Chondrocyte (in vitro differentiated cells): ENCODE data around the gene SPSB4. TPM values are rescaled to one million over a fixed set of nuclear protein-coding genes. Genes with fewer than 3 reads are reported as not detected.
A peak's percentile ranks its signal among the peaks of the same experiment; 100 is the strongest.

Source experiments
- DNase-seq: peaks from one replicate; pipeline ENCODE4 v3.0.0; 2021; ENCODE audit warnings: mixed read lengths, low spot score
- H3K27ac Mint-ChIP-seq: one replicate; pipeline ENCODE4 v1.8.0; 2021; ENCODE audit warnings: mild to moderate bottlenecking, moderate library complexity, mixed read lengths; ENCODE audit not compliant: unreplicated experiment
- H3K27me3 Mint-ChIP-seq: 2 replicates; pipeline ENCODE4 v1.8.0; 2021; ENCODE audit warnings: low read depth, mixed read lengths
- H3K36me3 Mint-ChIP-seq: 2 replicates; pipeline ENCODE4 v1.8.0; 2021; ENCODE audit warnings: low read depth, mixed read lengths
- H3K4me1 Mint-ChIP-seq: 2 replicates; pipeline ENCODE4 v1.8.0; 2021; ENCODE audit warnings: low read depth, mild to moderate bottlenecking, mixed read lengths
- H3K4me3 Mint-ChIP-seq: one replicate; pipeline ENCODE4 v1.8.0; 2021; ENCODE audit warnings: mild to moderate bottlenecking, moderate library complexity, mixed read lengths; ENCODE audit not compliant: unreplicated experiment
- H3K9me3 Mint-ChIP-seq: 2 replicates; pipeline ENCODE4 v1.8.0; 2021; ENCODE audit warnings: low read depth, mixed read lengths
- CTCF ChIP-seq: fragments of 200-600 bp; sonication (generic); IDR thresholded peaks from 2 replicates; pipeline ENCODE4 v1.5.0; 2021; ENCODE audit warnings: antibody characterized with exemption, mild to moderate bottlenecking, moderate library complexity
- total RNA-seq: library from RNA; stranded (reverse); gene quantifications from 3 replicates; pipeline ENCODE4 v1.2.1, GENCODE V29; 2021

Gene SPSB4
- total RNA-seq, 1 donor from 2014 or later: 1.9 TPM

GRCh38 chr3:141127344-141128125 lies 76.4 kb downstream of the SPSB4 start:
- Mint-ChIP-seq H3K36me3 (peaks cover 3% of the 10 kb centered on the region), H3K9me3 (peaks cover 5% of the 10 kb centered on the region), H3K4me3 (no peak overlapping the region), H3K27me3 (no peaks in the 10 kb centered on the region), H3K27ac (no peak overlapping the region), H3K4me1 (peaks cover 5% of the 10 kb centered on the region)
- TF ChIP-seq CTCF: no peak
- peak; percentile 58 for DNase-seq

GRCh38 chr3:141128126-141128777 lies 77.1 kb downstream of the SPSB4 start:
- Mint-ChIP-seq H3K9me3 (peaks cover 8% of the 10 kb centered on the region), H3K4me3 (no peak overlapping the region), H3K27ac (no peak overlapping the region), H3K27me3 (no peaks in the 10 kb centered on the region), H3K36me3 (peaks cover 5% of the 10 kb centered on the region), H3K4me1 (peaks cover 5% of the 10 kb centered on the region)
- peak; percentile 43 for DNase-seq
- TF ChIP-seq CTCF: no peak

GRCh38 chr3:141129049-141129448 lies 77.9 kb downstream of the SPSB4 start:
- Mint-ChIP-seq H3K27ac (no peak overlapping the region), H3K36me3 (peaks cover 5% of the 10 kb centered on the region), H3K4me1 (peaks cover under 1% of the 10 kb centered on the region), H3K27me3 (no peaks in the 10 kb centered on the region), H3K4me3 (no peak overlapping the region), H3K9me3 (peaks cover 8% of the 10 kb centered on the region)
- no peak for DNase-seq
- TF ChIP-seq CTCF: no peak

GRCh38 chr3:141129541-141130011 lies 78.4 kb downstream of the SPSB4 start:
- peaks cover 9% of the 10 kb centered on the region for H3K9me3 Mint-ChIP-seq
- peaks cover 5% of the 10 kb centered on the region for H3K36me3 Mint-ChIP-seq
- no peaks in the 10 kb centered on the region for H3K27me3 Mint-ChIP-seq
- DNase-seq: no peak
- H3K4me3 Mint-ChIP-seq: no peak overlapping the region
- TF ChIP-seq CTCF: no peak
- no peaks in the 10 kb centered on the region for H3K4me1 Mint-ChIP-seq
- H3K27ac Mint-ChIP-seq: no peak overlapping the region

- no peak for TF ChIP-seq CTCF
- H3K9me3 Mint-ChIP-seq: peaks cover 32% of the 10 kb centered on the region
- no peak for DNase-seq
These were observed 92.4 kb downstream of the SPSB4 start for GRCh38 chr3:141143517-141143916.

More at GRCh38 chr3:141143517-141143916, 92.4 kb downstream of the SPSB4 start:
- Mint-ChIP-seq H3K27me3 (no peaks in the 10 kb centered on the region), H3K27ac (no peak overlapping the region), H3K36me3 (peaks cover 15% of the 10 kb centered on the region), H3K4me1 (no peaks in the 10 kb centered on the region), H3K4me3 (no peak overlapping the region)
